HL-60 (cell line): ENCODE results near the gene LANCL2.

Experiments used
- DNase-seq, 2 experiments: peaks; one replicate each; pipeline ENCODE4 v3.0.0-alpha.2; 2010 to 2020; ENCODE audit warnings: low read depth in 1 of 2, low spot score in 1 of 2
- H3K27ac ChIP-seq: fragments of 250-450 bp; sonication (Bioruptor Pico); replicated peaks from 2 replicates; pipeline ENCODE4 v1.5.1; 2020; ENCODE audit warnings: mild to moderate bottlenecking, moderate library complexity
- H3K27me3 ChIP-seq: fragments of 250-450 bp; sonication (Bioruptor Pico); 2 replicates; pipeline ENCODE4 v1.5.1; 2021; ENCODE audit warnings: mild to moderate bottlenecking, moderate library complexity; ENCODE audit not compliant: insufficient read depth, poor library complexity, severe bottlenecking
- H3K4me3 ChIP-seq: replicated peaks from 2 replicates; pipeline ENCODE4 v1.5.1; 2011; ENCODE audit warnings: mild to moderate bottlenecking, control low read depth, low read length; ENCODE audit not compliant: insufficient read depth
- CTCF ChIP-seq: IDR thresholded peaks from one replicate; pipeline ENCODE4 v1.5.1; 2011; ENCODE audit warnings: low read length, control low read depth, inconsistent platforms; ENCODE audit not compliant: insufficient read depth
- GABPA ChIP-seq: IDR thresholded peaks from 2 replicates; pipeline ENCODE4 v1.6.1; 2012; ENCODE audit warnings: low read depth
- POLR2AphosphoS5 ChIP-seq: IDR thresholded peaks from 2 replicates; pipeline ENCODE4 v1.6.1; 2012; ENCODE audit warnings: low read depth
- SPI1 ChIP-seq: IDR thresholded peaks from 2 replicates; pipeline ENCODE4 v1.6.1; 2012; ENCODE audit warnings: low read depth, mild to moderate bottlenecking, borderline replicate concordance
- TF ChIP-seq, protein P1 (sequence below): IDR thresholded peaks from 2 replicates; pipeline ENCODE4 v1.6.1; 2012; ENCODE audit warnings: low read depth; ENCODE audit not compliant: insufficient replicate concordance

Gene LANCL2

DNA sequence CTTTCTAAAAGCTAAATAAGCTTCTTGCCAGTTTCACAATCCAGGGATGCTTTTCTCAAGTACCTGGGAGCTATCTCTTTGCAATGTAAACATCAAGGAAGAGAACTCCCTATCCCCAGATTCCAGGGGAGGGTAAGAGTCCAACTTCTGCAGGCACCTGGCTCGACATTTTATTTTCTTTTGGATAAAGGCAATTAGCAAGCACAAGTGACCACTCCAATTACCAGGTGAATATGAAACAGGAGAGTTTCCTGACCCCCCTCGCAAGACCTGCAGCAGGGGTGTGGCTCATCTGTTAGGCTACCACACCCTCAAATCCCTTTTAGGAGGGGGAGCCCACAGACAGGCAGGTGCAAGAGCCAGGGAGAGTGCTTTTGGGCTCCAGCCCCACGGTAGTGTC lies 28.6 kb upstream of the LANCL2 start:
- no peak for DNase-seq
- no peaks in the 10 kb centered on the region for H3K27me3 ChIP-seq

DNA sequence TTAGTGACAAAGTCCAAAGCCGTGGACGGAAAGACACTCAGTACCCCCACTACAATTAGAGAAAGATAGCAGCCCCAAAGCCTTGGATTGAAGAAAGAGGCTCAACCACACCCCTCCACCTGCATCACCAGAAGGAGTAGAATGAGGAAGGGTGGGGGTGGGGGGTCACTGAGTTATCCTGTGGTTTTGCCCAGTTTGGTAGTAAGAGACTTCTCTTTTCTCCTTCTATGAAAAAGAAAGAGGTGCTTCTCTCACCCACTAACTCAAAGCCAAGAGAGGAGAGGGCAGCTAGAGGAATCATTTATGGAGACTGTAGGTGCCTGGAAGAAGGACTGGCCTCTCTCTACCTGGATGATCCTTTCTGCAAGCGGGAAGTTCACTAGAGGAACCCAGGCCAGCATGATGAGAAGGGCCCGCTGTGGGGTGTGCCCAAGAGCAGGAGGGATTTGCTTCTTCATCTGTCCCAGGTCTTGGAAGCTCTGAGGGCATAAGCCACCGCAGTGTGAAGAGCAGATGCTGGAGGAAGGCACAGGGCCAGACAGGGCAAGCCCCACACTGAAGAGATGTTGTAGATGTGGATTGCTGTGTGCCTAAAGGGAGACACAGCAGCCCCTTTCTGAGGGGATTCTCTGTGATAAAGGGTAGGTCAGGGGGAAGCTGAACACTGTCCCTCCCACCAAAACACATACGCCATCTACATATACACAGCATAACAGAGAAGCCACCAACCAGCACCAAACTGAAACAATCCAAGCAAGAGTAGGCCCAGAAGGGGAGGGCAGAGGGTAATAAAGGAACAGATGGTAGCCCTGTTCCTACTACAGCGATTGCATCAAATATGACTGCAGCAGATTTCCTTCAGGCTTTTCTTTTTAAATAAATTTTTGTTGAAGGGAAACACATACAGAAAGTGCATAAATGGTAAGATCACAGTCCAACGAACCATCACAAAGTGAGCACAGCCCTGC lies 25.8 kb upstream of the LANCL2 start:
- DNase-seq, result peak in 1 of 2 experiments; percentile 19
- Histone ChIP-seq H3K27ac (no peak overlapping the region), H3K27me3 (no peaks in the 10 kb centered on the region), H3K4me3 (no peak overlapping the region)
- TF ChIP-seq SPI1 (peak; percentile 55; the same call in 1 of the 2 replicates), GABPA (no peak), CTCF (no peak), POLR2AphosphoS5 (no peak)
- TF ChIP-seq, protein P1, sequence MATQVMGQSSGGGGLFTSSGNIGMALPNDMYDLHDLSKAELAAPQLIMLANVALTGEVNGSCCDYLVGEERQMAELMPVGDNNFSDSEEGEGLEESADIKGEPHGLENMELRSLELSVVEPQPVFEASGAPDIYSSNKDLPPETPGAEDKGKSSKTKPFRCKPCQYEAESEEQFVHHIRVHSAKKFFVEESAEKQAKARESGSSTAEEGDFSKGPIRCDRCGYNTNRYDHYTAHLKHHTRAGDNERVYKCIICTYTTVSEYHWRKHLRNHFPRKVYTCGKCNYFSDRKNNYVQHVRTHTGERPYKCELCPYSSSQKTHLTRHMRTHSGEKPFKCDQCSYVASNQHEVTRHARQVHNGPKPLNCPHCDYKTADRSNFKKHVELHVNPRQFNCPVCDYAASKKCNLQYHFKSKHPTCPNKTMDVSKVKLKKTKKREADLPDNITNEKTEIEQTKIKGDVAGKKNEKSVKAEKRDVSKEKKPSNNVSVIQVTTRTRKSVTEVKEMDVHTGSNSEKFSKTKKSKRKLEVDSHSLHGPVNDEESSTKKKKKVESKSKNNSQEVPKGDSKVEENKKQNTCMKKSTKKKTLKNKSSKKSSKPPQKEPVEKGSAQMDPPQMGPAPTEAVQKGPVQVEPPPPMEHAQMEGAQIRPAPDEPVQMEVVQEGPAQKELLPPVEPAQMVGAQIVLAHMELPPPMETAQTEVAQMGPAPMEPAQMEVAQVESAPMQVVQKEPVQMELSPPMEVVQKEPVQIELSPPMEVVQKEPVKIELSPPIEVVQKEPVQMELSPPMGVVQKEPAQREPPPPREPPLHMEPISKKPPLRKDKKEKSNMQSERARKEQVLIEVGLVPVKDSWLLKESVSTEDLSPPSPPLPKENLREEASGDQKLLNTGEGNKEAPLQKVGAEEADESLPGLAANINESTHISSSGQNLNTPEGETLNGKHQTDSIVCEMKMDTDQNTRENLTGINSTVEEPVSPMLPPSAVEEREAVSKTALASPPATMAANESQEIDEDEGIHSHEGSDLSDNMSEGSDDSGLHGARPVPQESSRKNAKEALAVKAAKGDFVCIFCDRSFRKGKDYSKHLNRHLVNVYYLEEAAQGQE, result no peak

More for the DNA sequence above, 28.6 kb upstream of the LANCL2 start:
- H3K27ac ChIP-seq, result no peak overlapping the region
- TF ChIP-seq GABPA (no peak), POLR2AphosphoS5 (no peak), SPI1 (no peak), CTCF (no peak)
- TF ChIP-seq, protein P1, result no peak
- H3K4me3 ChIP-seq, result no peak overlapping the region

DNA sequence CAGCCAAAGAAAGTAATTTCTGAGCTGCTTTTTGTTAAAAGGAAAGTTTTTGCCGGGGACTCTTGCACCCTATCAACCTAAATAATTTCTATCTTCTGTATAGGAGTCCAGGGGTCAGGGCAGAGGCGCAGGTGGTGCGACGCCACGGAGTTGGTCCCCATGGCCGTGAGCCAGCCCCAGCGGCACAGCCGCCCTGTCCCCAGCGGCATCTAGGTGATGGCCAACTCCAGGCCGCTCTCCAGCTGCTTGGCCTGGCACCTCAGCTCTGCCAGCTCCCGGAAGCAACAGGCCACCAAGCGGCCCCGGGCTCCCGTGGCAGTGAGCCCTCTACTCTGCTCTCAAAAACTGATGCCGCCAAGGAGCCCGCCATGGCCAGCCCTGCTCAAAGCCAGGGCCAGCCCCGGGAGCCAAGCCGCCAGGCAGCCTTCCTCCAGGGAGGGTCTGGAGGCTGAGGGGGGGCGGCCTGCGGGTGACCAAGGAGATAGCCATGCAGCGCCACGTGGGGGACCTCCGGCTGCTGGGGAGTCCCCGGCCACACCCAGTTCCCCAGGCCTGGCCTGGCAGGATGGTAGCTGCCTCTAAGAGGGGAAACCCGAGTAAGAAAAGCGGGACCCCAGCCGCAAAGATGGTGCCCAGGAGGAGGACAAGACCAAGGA lies 22.8 kb upstream of the LANCL2 start:
- DNase-seq, result no peak
- H3K27me3 ChIP-seq, result no peaks in the 10 kb centered on the region
- no peak for TF ChIP-seq SPI1
- TF ChIP-seq CTCF, result no peak
- TF ChIP-seq GABPA, result no peak
- no peak for TF ChIP-seq POLR2AphosphoS5
- TF ChIP-seq, protein P1, result no peak
- no peak overlapping the region for H3K4me3 ChIP-seq
- no peak overlapping the region for H3K27ac ChIP-seq
